DND-41 (cell line): ENCODE data around the gene C19orf73.

Experiments used
- EZH2 ChIP-seq: IDR thresholded peaks from 3 replicates; pipeline ENCODE4 v1.6.1; 2012; ENCODE audit warnings: borderline replicate concordance, low read depth, mild to moderate bottlenecking, moderate library complexity, low read length, inconsistent platforms; ENCODE audit not compliant: severe bottlenecking
- TF ChIP-seq, protein P1 (sequence below): IDR thresholded peaks from 2 replicates; pipeline ENCODE4 v1.5.1; 2012; ENCODE audit warnings: borderline replicate concordance, low read length, moderate library complexity, mild to moderate bottlenecking; ENCODE audit not compliant: poor library complexity, severe bottlenecking; ENCODE audit errors: extremely low read depth

DNA sequence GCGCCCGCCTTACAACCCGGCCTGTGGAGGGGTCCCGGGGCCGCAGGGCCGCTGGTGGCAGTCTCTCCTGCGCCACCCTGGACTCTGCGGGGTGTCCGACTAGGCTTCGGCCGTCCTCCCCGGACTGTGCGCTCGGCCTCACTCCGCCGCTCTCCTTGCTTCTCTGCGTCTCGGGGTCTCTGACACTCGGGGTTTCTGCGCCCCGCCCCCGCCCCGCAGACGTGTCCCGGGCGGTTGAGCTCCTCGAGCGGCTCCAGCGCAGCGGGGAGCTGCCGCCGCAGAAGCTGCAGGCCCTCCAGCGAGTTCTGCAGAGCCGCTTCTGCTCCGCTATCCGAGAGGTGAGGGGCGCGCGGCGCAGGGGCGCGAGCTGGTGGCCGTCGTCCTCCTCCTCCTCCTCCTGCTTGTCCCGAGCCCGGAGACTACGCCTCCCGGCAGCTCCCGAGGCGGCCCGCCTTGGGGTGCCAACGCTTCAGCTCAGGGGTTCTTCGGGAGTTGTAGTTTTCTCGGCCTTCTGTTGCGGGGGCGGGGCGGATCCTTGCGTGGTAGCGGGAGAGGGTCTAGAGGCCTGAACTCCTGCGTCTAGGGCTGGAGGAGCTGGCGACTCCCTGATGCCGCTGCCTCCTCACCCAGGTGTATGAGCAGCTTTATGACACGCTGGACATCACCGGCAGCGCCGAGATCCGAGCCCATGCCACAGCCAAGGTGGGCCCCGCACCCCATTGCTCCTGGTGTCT, 4.1 kb downstream of the C19orf73 start:
- TF ChIP-seq, protein P1, sequence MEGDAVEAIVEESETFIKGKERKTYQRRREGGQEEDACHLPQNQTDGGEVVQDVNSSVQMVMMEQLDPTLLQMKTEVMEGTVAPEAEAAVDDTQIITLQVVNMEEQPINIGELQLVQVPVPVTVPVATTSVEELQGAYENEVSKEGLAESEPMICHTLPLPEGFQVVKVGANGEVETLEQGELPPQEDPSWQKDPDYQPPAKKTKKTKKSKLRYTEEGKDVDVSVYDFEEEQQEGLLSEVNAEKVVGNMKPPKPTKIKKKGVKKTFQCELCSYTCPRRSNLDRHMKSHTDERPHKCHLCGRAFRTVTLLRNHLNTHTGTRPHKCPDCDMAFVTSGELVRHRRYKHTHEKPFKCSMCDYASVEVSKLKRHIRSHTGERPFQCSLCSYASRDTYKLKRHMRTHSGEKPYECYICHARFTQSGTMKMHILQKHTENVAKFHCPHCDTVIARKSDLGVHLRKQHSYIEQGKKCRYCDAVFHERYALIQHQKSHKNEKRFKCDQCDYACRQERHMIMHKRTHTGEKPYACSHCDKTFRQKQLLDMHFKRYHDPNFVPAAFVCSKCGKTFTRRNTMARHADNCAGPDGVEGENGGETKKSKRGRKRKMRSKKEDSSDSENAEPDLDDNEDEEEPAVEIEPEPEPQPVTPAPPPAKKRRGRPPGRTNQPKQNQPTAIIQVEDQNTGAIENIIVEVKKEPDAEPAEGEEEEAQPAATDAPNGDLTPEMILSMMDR = no peak
- no peak for TF ChIP-seq EZH2
